GM21717 (cell line): Measurements from ENCODE around the gene LSM4.
A peak's percentile ranks its signal among the peaks of the same experiment; 100 is the strongest.

Experiments
- ATAC-seq: cut with Tn5 transposase; IDR thresholded peaks from one replicate; pipeline ENCODE4 v1.9.1; 2021; ENCODE audit warnings: mild to moderate bottlenecking, moderate library complexity; ENCODE audit not compliant: unreplicated experiment

The LSM4 gene

GRCh38 chr19:18292810-18293641 lies 29.9 kb downstream of the LSM4 start:
- no peak for ATAC-seq

GRCh38 chr19:18292462-18292809 lies 30.4 kb downstream of the LSM4 start:
- no peak for ATAC-seq

GRCh38 chr19:18291590-18292461 lies 31.1 kb downstream of the LSM4 start:
- ATAC-seq: no peak

GRCh38 chr19:18291019-18291524 lies 31.8 kb downstream of the LSM4 start:
- no peak for ATAC-seq

- no peak for ATAC-seq
Measured at GRCh38 chr19:18290302-18291018, 32.4 kb downstream of the LSM4 start.

GRCh38 chr19:18289471-18290301 lies 33.2 kb downstream of the LSM4 start:
- ATAC-seq: no peak

GRCh38 chr19:18287836-18288772 lies 34.8 kb downstream of the LSM4 start:
- no peak for ATAC-seq

GRCh38 chr19:18286973-18287635 lies 35.8 kb downstream of the LSM4 start:
- no peak for ATAC-seq

GRCh38 chr19:18284712-18285360 lies 38.0 kb downstream of the LSM4 start:
- ATAC-seq: no peak

- ATAC-seq: no peak
Measured at GRCh38 chr19:18283338-18283737, 39.5 kb downstream of the LSM4 start.

GRCh38 chr19:18282788-18283141 lies 40.1 kb downstream of the LSM4 start:
- no peak for ATAC-seq

GRCh38 chr19:18282021-18282787 lies 40.7 kb downstream of the LSM4 start:
- ATAC-seq: peak; percentile 23

- peak; percentile 48 for ATAC-seq
Measured at GRCh38 chr19:18281082-18282020, 41.5 kb downstream of the LSM4 start, which contains the start of gene JUND. TSS of gene JUND (minus strand) at chr19:18281622. CDS start at chr19:18281484, 138 bp downstream.

GRCh38 chr19:18280247-18281081 lies 42.4 kb downstream of the LSM4 start:
- peak; percentile 18 for ATAC-seq

GRCh38 chr19:18279516-18280246 lies 43.2 kb downstream of the LSM4 start:
- peak; percentile 1 for ATAC-seq
